ENCODE measurements around the gene HS6ST3.

HS6ST3 gene

GRCh38 chr13:96797136-96797535, 707.2 kb downstream of the HS6ST3 start:
- Histone ChIP-seq H3K4me3 (ENCODE audit: insufficient read depth, low read depth, low read length) (no peak overlapping the region), H3K9me3 (ENCODE audit: control insufficient read depth, low read length) (no peaks in the 10 kb centered on the region), H3K27ac (ENCODE audit: insufficient read depth, low read depth, low read length, poor library complexity, severe bottlenecking) (no peak overlapping the region), H3K27me3 (ENCODE audit: control insufficient read depth, insufficient read depth, low read length, poor library complexity, severe bottlenecking) (no peaks in the 10 kb centered on the region), H3K4me1 (ENCODE audit: control insufficient read depth, insufficient read depth, low read length) (no peaks in the 10 kb centered on the region), H3K36me3 (ENCODE audit: control insufficient read depth, insufficient read depth, low read length) (no peaks in the 10 kb centered on the region)
- 82 to 86% methylated on average over 1 of the region's 1 CpG for WGBS, 2 experiments

GRCh38 chr13:96803456-96804100, 713.7 kb downstream of the HS6ST3 start:
- Histone ChIP-seq H3K27me3 (ENCODE audit: control insufficient read depth, insufficient read depth, low read length, poor library complexity, severe bottlenecking) (no peaks in the 10 kb centered on the region), H3K36me3 (ENCODE audit: control insufficient read depth, insufficient read depth, low read length) (no peaks in the 10 kb centered on the region), H3K4me1 (ENCODE audit: control insufficient read depth, insufficient read depth, low read length) (no peaks in the 10 kb centered on the region), H3K9me3 (ENCODE audit: control insufficient read depth, low read length) (no peaks in the 10 kb centered on the region), H3K27ac (ENCODE audit: insufficient read depth, low read depth, low read length, poor library complexity, severe bottlenecking) (no peak overlapping the region), H3K4me3 (ENCODE audit: insufficient read depth, low read depth, low read length) (no peak overlapping the region)
- 88 to 97% methylated on average over 3 of the region's 3 CpGs for WGBS, 2 experiments

- no peaks in the 10 kb centered on the region for H3K9me3 ChIP-seq (ENCODE audit: control insufficient read depth, low read length)
- H3K27ac ChIP-seq (ENCODE audit: insufficient read depth, low read depth, low read length, poor library complexity, severe bottlenecking): no peak overlapping the region
- no peaks in the 10 kb centered on the region for H3K36me3 ChIP-seq (ENCODE audit: control insufficient read depth, insufficient read depth, low read length)
- no peaks in the 10 kb centered on the region for H3K4me1 ChIP-seq (ENCODE audit: control insufficient read depth, insufficient read depth, low read length)
- no peaks in the 10 kb centered on the region for H3K27me3 ChIP-seq (ENCODE audit: control insufficient read depth, insufficient read depth, low read length, poor library complexity, severe bottlenecking)
- whole genome bisulfite sequencing, 2 experiments: 90 to 94% methylated on average over 4 to 5 of the region's 6 CpGs
- H3K4me3 ChIP-seq (ENCODE audit: insufficient read depth, low read depth, low read length): no peak overlapping the region
These were observed 714.3 kb downstream of the HS6ST3 start for GRCh38 chr13:96804174-96804573.

GRCh38 chr13:96806746-96807145, 716.8 kb downstream of the HS6ST3 start:
- Histone ChIP-seq H3K36me3 (ENCODE audit: control insufficient read depth, insufficient read depth, low read length) (no peaks in the 10 kb centered on the region), H3K9me3 (ENCODE audit: control insufficient read depth, low read length) (no peaks in the 10 kb centered on the region), H3K27ac (ENCODE audit: insufficient read depth, low read depth, low read length, poor library complexity, severe bottlenecking) (no peak overlapping the region), H3K4me3 (ENCODE audit: insufficient read depth, low read depth, low read length) (no peak overlapping the region), H3K27me3 (ENCODE audit: control insufficient read depth, insufficient read depth, low read length, poor library complexity, severe bottlenecking) (no peaks in the 10 kb centered on the region), H3K4me1 (ENCODE audit: control insufficient read depth, insufficient read depth, low read length) (no peaks in the 10 kb centered on the region)
- 95 to 97% methylated on average over 3 of the region's 3 CpGs for WGBS, 2 experiments

GRCh38 chr13:96809366-96810096, 719.6 kb downstream of the HS6ST3 start:
- H3K27ac ChIP-seq (ENCODE audit: insufficient read depth, low read depth, low read length, poor library complexity, severe bottlenecking): no peak overlapping the region
- WGBS, 2 experiments: 92 to 95% methylated on average over 5 of the region's 5 CpGs
- no peak overlapping the region for H3K4me3 ChIP-seq (ENCODE audit: insufficient read depth, low read depth, low read length)
- H3K9me3 ChIP-seq (ENCODE audit: control insufficient read depth, low read length): no peaks in the 10 kb centered on the region
- no peaks in the 10 kb centered on the region for H3K36me3 ChIP-seq (ENCODE audit: control insufficient read depth, insufficient read depth, low read length)
- no peaks in the 10 kb centered on the region for H3K4me1 ChIP-seq (ENCODE audit: control insufficient read depth, insufficient read depth, low read length)
- H3K27me3 ChIP-seq (ENCODE audit: control insufficient read depth, insufficient read depth, low read length, poor library complexity, severe bottlenecking): no peaks in the 10 kb centered on the region

- no peaks in the 10 kb centered on the region for H3K9me3 ChIP-seq (ENCODE audit: control insufficient read depth, low read length)
- no peak overlapping the region for H3K4me3 ChIP-seq (ENCODE audit: insufficient read depth, low read depth, low read length)
- no peak overlapping the region for H3K27ac ChIP-seq (ENCODE audit: insufficient read depth, low read depth, low read length, poor library complexity, severe bottlenecking)
- no peaks in the 10 kb centered on the region for H3K36me3 ChIP-seq (ENCODE audit: control insufficient read depth, insufficient read depth, low read length)
- no peaks in the 10 kb centered on the region for H3K4me1 ChIP-seq (ENCODE audit: control insufficient read depth, insufficient read depth, low read length)
- H3K27me3 ChIP-seq (ENCODE audit: control insufficient read depth, insufficient read depth, low read length, poor library complexity, severe bottlenecking): no peaks in the 10 kb centered on the region
- WGBS, 2 experiments: 85 to 98% methylated on average over 4 of the region's 4 CpGs
These were observed 720.2 kb downstream of the HS6ST3 start for GRCh38 chr13:96810104-96810503.

GRCh38 chr13:96811049-96811448, 721.1 kb downstream of the HS6ST3 start:
- Histone ChIP-seq H3K36me3 (ENCODE audit: control insufficient read depth, insufficient read depth, low read length) (no peaks in the 10 kb centered on the region), H3K27me3 (ENCODE audit: control insufficient read depth, insufficient read depth, low read length, poor library complexity, severe bottlenecking) (no peaks in the 10 kb centered on the region), H3K27ac (ENCODE audit: insufficient read depth, low read depth, low read length, poor library complexity, severe bottlenecking) (no peak overlapping the region), H3K9me3 (ENCODE audit: control insufficient read depth, low read length) (no peaks in the 10 kb centered on the region), H3K4me3 (ENCODE audit: insufficient read depth, low read depth, low read length) (no peak overlapping the region), H3K4me1 (ENCODE audit: control insufficient read depth, insufficient read depth, low read length) (no peaks in the 10 kb centered on the region)
- WGBS, 2 experiments: 92 to 95% methylated on average over 5 of the region's 5 CpGs

- H3K4me3 ChIP-seq (ENCODE audit: insufficient read depth, low read depth, low read length): no peak overlapping the region
- H3K27ac ChIP-seq (ENCODE audit: insufficient read depth, low read depth, low read length, poor library complexity, severe bottlenecking): no peak overlapping the region
- no peaks in the 10 kb centered on the region for H3K36me3 ChIP-seq (ENCODE audit: control insufficient read depth, insufficient read depth, low read length)
- WGBS, 2 experiments: 94 to 96% methylated on average over 4 of the region's 4 CpGs
- no peaks in the 10 kb centered on the region for H3K27me3 ChIP-seq (ENCODE audit: control insufficient read depth, insufficient read depth, low read length, poor library complexity, severe bottlenecking)
- no peaks in the 10 kb centered on the region for H3K9me3 ChIP-seq (ENCODE audit: control insufficient read depth, low read length)
- H3K4me1 ChIP-seq (ENCODE audit: control insufficient read depth, insufficient read depth, low read length): peaks cover 5% of the 10 kb centered on the region
These were observed 726.4 kb downstream of the HS6ST3 start for GRCh38 chr13:96816261-96816660.

GRCh38 chr13:96816874-96817273, 727.0 kb downstream of the HS6ST3 start:
- Histone ChIP-seq H3K4me1 (ENCODE audit: control insufficient read depth, insufficient read depth, low read length) (peaks cover 5% of the 10 kb centered on the region), H3K4me3 (ENCODE audit: insufficient read depth, low read depth, low read length) (no peak overlapping the region), H3K36me3 (ENCODE audit: control insufficient read depth, insufficient read depth, low read length) (no peaks in the 10 kb centered on the region), H3K27me3 (ENCODE audit: control insufficient read depth, insufficient read depth, low read length, poor library complexity, severe bottlenecking) (no peaks in the 10 kb centered on the region), H3K9me3 (ENCODE audit: control insufficient read depth, low read length) (no peaks in the 10 kb centered on the region), H3K27ac (ENCODE audit: insufficient read depth, low read depth, low read length, poor library complexity, severe bottlenecking) (no peak overlapping the region)
- 66 to 70% methylated on average over 8 to 9 of the region's 9 CpGs for WGBS, 2 experiments

GRCh38 chr13:96817336-96817941, 727.5 kb downstream of the HS6ST3 start:
- Histone ChIP-seq H3K4me1 (ENCODE audit: control insufficient read depth, insufficient read depth, low read length) (peaks cover 5% of the 10 kb centered on the region), H3K27ac (ENCODE audit: insufficient read depth, low read depth, low read length, poor library complexity, severe bottlenecking) (no peak overlapping the region), H3K36me3 (ENCODE audit: control insufficient read depth, insufficient read depth, low read length) (no peaks in the 10 kb centered on the region), H3K27me3 (ENCODE audit: control insufficient read depth, insufficient read depth, low read length, poor library complexity, severe bottlenecking) (no peaks in the 10 kb centered on the region), H3K4me3 (ENCODE audit: insufficient read depth, low read depth, low read length) (no peak overlapping the region), H3K9me3 (ENCODE audit: control insufficient read depth, low read length) (no peaks in the 10 kb centered on the region)
- 20 to 29% methylated on average over 2 to 4 of the region's 4 CpGs for WGBS, 2 experiments

Data from ectodermal cell (in vitro differentiated cells).